NCI-H128 (cell line): ENCODE data around the gene DEFB126.
"Not testable (repeated sequence)": the region's sequence is repeated elsewhere in the genome, so short reads cannot be mapped to it uniquely, and the experiment has no call there.

ENCODE experiments used
- DNase-seq: peaks from one replicate; lab custom pipeline; 2025; ENCODE audit not compliant: unreplicated experiment; lab: John Stamatoyannopoulos, UW

DEFB126 gene

GRCh38 chr20:142290-142689, at the start of gene DEFB126:
Gene DEFB126, plus strand, starts transcription at chr20:142590. Its CDS starts 39 bp downstream, at chr20:142629.
- DNase-seq, result no peak

- DNase-seq, result no peak
Observed at GRCh38 chr20:93641-94040, 48.7 kb upstream of the DEFB126 start.

DNA sequence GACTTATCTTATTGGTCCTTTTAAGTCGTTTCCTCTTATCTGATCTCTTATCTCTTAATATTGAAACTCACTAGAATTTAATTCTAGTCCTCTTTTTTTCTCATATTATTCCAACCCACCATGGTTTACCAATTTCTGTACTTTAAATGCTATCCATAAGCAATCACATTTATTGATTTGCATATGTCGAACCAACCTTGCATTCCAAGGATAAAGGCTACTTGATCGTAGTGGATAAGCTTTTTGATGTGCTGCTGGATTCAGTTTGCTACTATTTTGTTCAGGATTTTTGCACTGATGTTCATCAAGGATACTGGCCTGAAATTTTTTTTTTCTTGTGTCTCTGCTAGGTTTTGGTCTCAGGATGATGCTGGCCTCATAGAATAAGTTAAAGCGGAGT, 47.2 kb upstream of the DEFB126 start:
- DNase-seq, result no peak

- DNase-seq, result not testable (repeated sequence)
Observed at GRCh38 chr20:97691-98090, 44.7 kb upstream of the DEFB126 start.

GRCh38 chr20:101975-102374, 40.4 kb upstream of the DEFB126 start:
- DNase-seq, result no peak

GRCh38 chr20:103456-103855, 38.9 kb upstream of the DEFB126 start:
- no peak for DNase-seq

DNA sequence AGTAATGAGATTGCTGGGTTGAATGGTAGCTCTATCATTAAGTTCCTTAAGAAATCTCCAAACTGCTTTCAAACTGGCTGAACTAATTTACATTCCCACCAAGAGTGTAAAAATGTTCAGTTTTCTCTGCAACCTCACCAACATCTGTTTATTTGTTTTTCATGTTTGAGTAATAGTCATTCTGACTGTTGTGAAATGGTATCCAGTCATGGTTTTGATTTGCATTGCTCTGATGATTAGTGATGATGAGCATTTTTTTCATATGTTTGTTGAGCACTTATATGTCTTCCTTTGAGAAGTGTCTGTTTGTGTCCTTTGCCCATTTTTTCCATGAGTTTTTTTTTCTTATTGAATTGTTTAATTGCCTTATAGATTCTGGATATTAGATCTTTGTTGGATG, 30.0 kb upstream of the DEFB126 start:
- no peak for DNase-seq

DNA sequence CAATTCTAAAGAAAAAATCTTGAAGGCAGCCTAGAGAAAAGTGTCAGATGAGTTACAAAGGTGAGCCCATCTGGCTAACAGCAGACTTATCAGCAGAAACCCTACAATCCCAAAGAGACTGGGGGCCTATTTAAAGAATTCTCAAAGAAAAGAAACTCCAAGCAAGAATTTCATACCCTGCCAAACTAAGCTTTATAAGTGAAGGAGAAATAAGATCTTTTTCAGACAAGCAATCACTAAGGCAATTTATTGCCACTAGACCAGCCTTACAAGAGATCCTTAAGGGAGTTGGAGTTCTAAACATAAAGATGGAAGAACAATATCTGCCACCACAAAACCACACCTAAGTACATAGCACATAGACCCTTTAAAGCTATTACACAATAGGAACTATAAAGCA, 24.9 kb upstream of the DEFB126 start:
- DNase-seq, result no peak

GRCh38 chr20:129786-130323, 12.5 kb upstream of the DEFB126 start:
- not testable (repeated sequence) for DNase-seq

DNA sequence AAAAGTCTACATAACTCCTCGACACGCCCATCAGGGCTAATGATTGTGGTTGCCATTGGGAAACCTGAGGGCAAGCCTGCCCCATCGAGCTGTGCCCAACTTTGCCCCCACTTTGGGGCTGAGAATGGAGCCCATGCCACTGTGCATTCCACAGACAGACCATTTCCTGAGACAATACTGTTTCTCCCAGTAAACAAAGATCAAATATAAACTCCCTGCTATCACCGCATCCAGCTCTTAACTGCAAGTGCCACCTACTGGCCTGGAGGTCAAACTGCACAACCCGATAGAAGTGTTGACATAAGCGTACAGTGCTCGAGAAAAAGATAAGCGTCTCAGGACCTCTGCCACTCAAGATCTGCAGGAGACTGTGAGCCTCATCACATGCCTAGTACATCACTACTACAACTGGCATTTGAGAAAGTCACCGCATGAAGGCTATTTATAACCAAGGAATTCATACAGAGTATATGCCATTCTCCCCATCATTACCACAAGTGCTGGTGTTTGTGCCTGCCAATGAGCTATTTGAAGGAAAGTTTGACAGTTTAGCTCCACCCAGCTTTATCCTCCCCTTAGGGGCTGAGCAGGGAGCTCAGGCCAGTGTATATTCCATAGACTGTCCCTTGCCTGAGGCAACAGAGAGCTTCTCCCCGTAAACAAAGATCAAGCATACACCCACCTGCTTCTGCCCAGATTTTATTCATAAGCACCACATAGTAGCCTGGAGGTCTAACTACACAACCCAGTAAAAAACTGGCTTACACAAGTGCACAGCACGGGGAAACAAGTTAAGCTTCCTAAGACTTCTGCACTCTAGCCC, 4.5 kb upstream of the DEFB126 start:
- DNase-seq, result no peak

GRCh38 chr20:145877-146276, 3.5 kb downstream of the DEFB126 start:
- no peak for DNase-seq

GRCh38 chr20:152131-152530, 9.7 kb downstream of the DEFB126 start:
- DNase-seq, result no peak

GRCh38 chr20:157154-157553, 14.8 kb downstream of the DEFB126 start, which contains the start of gene DEFB127:
Gene DEFB127, plus strand, starts transcription at chr20:157454. Its CDS starts 91 bp downstream, at chr20:157545.
- no peak for DNase-seq

GRCh38 chr20:164618-165017, 22.2 kb downstream of the DEFB126 start:
- DNase-seq, result no peak

- DNase-seq, result no peak
Observed at GRCh38 chr20:168876-169275, 26.5 kb downstream of the DEFB126 start.

- DNase-seq, result no peak
Observed at GRCh38 chr20:184288-184687, 41.9 kb downstream of the DEFB126 start.

- no peak for DNase-seq
Observed at GRCh38 chr20:187733-188132, 45.3 kb downstream of the DEFB126 start.

DNA sequence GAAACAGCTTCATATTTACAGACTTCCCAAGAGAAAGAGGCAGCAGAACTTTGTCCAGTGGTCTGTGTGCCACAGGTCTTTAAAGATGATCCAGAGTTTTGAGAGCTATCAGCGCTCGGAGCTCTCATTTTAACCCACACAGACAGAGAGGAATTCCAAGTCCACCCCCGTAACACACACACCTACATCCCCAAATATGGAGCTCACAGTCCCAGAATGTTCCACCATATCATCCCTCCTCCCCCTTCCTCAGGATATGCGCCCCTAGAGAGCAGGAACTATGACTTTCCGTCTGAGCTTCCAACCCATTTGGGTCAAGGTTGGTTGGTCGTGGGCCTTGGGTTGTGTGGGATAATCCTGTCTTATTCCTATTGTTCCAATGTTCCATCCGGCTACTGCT, 47.2 kb downstream of the DEFB126 start, which contains the start of gene DEFB128:
TSS of gene DEFB128 (minus strand) at position 101 of the 400 bp plus-strand sequence. CDS start at position 13, 88 bp downstream.
- DNase-seq, result no peak
